Esophagus muscularis mucosa (tissue), 3 donors: ENCODE results near the gene OXCT1.

ENCODE experiments used
- POLR2A ChIP-seq: fragments of 450-650 bp; IDR thresholded peaks from one replicate; pipeline ENCODE4 v1.6.1; 2017; ENCODE audit warnings: antibody characterized with exemption, moderate library complexity, mild to moderate bottlenecking, low read depth
- TF ChIP-seq, protein P1 (sequence below), 3 experiments: fragments of 200-600 bp in 2 of 3; fragments of 450-650 bp in 1 of 3; sonication (generic) in 2 of 3; IDR thresholded peaks; one replicate each; pipeline ENCODE4 v1.5.1; 2017 to 2019; ENCODE audit warnings: antibody characterized with exemption in 3 of 3, mild to moderate bottlenecking in 2 of 3, moderate library complexity in 1 of 3

DNA sequence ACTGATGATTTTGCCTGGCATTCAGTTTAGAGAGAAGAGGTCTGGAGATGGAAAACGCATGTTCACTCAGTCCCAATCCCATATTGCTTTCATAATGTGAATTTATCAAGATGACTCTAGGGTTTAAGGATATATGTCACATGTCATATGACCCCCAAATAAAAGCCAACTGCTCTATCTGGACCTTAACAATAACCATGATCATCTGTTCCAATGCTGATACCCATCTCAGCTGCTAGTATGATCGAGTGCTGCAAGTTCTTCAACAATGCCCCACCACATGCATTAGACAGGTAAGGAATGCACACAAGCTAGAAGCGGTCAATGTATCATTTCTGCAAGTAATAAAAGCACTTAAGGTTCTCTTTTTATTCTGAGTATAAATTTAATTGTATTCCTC lies 91.8 kb downstream of the OXCT1 start:
- TF ChIP-seq, protein P1, sequence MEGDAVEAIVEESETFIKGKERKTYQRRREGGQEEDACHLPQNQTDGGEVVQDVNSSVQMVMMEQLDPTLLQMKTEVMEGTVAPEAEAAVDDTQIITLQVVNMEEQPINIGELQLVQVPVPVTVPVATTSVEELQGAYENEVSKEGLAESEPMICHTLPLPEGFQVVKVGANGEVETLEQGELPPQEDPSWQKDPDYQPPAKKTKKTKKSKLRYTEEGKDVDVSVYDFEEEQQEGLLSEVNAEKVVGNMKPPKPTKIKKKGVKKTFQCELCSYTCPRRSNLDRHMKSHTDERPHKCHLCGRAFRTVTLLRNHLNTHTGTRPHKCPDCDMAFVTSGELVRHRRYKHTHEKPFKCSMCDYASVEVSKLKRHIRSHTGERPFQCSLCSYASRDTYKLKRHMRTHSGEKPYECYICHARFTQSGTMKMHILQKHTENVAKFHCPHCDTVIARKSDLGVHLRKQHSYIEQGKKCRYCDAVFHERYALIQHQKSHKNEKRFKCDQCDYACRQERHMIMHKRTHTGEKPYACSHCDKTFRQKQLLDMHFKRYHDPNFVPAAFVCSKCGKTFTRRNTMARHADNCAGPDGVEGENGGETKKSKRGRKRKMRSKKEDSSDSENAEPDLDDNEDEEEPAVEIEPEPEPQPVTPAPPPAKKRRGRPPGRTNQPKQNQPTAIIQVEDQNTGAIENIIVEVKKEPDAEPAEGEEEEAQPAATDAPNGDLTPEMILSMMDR (IDR thresholded peaks at IDR 0.05): no peak
- TF ChIP-seq POLR2A: no peak
